Activated CD8-positive, alpha-beta memory T cell treated with anti-CD3 and anti-CD28 coated beads for 36 hours (primary cell): ENCODE data around the gene RBM28. TPM values are rescaled to one million over a fixed set of nuclear protein-coding genes. Genes with fewer than 3 reads are reported as not detected.

Experiments
- CTCF ChIA-PET: fragments of 350-600 bp; sonication (Branson Sonifier 250); formaldehyde crosslinking; loops from one replicate; lab custom pipeline; 2021; ENCODE audit warnings: antibody characterized with exemption; lab: Charles Lee
- POLR2A ChIA-PET: fragments of 350-600 bp; sonication (Branson Sonifier 250); formaldehyde crosslinking; loops from one replicate; lab custom pipeline; 2021; ENCODE audit warnings: antibody characterized with exemption; lab: Charles Lee
- total RNA-seq, 2 experiments: library from RNA; stranded (reverse); gene quantifications; one replicate each; pipeline ENCODE4 v1.2.3, GENCODE V29; 2021

Gene RBM28
- total RNA-seq, result 10 to 100 TPM; 74.3 to 81.2 TPM

GRCh38 chr7:128343554-128344430 lies at the start of gene RBM28:
Gene RBM28, minus strand, starts transcription at chr7:128343908. Its CDS starts 115 bp downstream, at chr7:128343793.
- ChIA-PET POLR2A (interaction anchor here (0.5 to 1.0 kb wide), 4 partner anchors 14 to 50 kb away, joined by 3 read pairs; partner anchors contain the start of gene PRRT4), CTCF (interaction anchor here (1.0 to 8.9 kb wide), 4 partner anchors 38 to 83 kb away, joined by 4 to 114 read pairs (median 4); no protein-coding TSS in a partner anchor)

GRCh38 chr7:128392446-128393327 lies 49.0 kb upstream of the RBM28 start:
- ChIA-PET POLR2A (interaction anchor here (0.6 kb wide), 2 partner anchors 24 to 49 kb away, joined by 3 read pairs; partner anchors contain the start of gene RBM28), CTCF (interaction anchor here (1.0 kb wide), 1 partner anchor 10 kb away, joined by 3 read pairs; no protein-coding TSS in a partner anchor)

- ChIA-PET CTCF (interaction anchor here (1.9 kb wide), 1 partner anchor 44 kb away, joined by 13 read pairs; no protein-coding TSS in a partner anchor), POLR2A (interaction anchor here (0.6 kb wide), 1 partner anchor 23 kb away, joined by 3 read pairs; no protein-coding TSS in a partner anchor)
These were observed 48.1 kb upstream of the RBM28 start for GRCh38 chr7:128391805-128392204.

GRCh38 chr7:128390871-128391565 lies 47.3 kb upstream of the RBM28 start:
- ChIA-PET POLR2A (interaction anchor here (0.7 kb wide), 1 partner anchor 11 kb away, joined by 3 read pairs; no protein-coding TSS in a partner anchor), CTCF (interaction anchor here (0.6 to 1.9 kb wide), 3 partner anchors 41 to 46 kb away, joined by 4 to 13 read pairs (median 4); no protein-coding TSS in a partner anchor)

GRCh38 chr7:128389618-128390329 lies 46.1 kb upstream of the RBM28 start:
- ChIA-PET CTCF (interaction anchor here (1.2 to 5.7 kb wide), 4 partner anchors 9 to 42 kb away, joined by 4 to 114 read pairs (median 12); partner anchors contain the start of gene RBM28), POLR2A (no interaction called here)

- ChIA-PET CTCF (interaction anchor here (1.4 to 5.7 kb wide), 3 partner anchors 9 to 42 kb away, joined by 4 to 114 read pairs (median 20); partner anchors contain the start of gene RBM28), POLR2A (no interaction called here)
These were observed 45.4 kb upstream of the RBM28 start for GRCh38 chr7:128389085-128389617.

- ChIA-PET POLR2A (interaction anchor here (1.1 kb wide), 1 partner anchor 41 kb away, joined by 4 read pairs; no protein-coding TSS in a partner anchor), CTCF (interaction anchor here (0.6 to 5.7 kb wide), 19 partner anchors 9 to 88 kb away, joined by 3 to 114 read pairs (median 4); partner anchors contain the start of genes METTL2B and RBM28)
These were observed 44.4 kb upstream of the RBM28 start for GRCh38 chr7:128388145-128388485.

- ChIA-PET POLR2A (interaction anchor here (1.1 kb wide), 1 partner anchor 40 kb away, joined by 4 read pairs; no protein-coding TSS in a partner anchor), CTCF (interaction anchor here (0.6 to 5.7 kb wide), 22 partner anchors 10 to 89 kb away, joined by 3 to 114 read pairs (median 4); partner anchors contain the start of genes METTL2B and RBM28)
These were observed 43.8 kb upstream of the RBM28 start for GRCh38 chr7:128387216-128388144.

GRCh38 chr7:128385988-128386925 lies 42.5 kb upstream of the RBM28 start:
- ChIA-PET CTCF (interaction anchor here (1.1 to 5.7 kb wide), 6 partner anchors 8 to 47 kb away, joined by 3 to 114 read pairs (median 10); partner anchors contain the start of gene RBM28), POLR2A (no interaction called here)

GRCh38 chr7:128384726-128385125 lies 41.0 kb upstream of the RBM28 start:
- ChIA-PET CTCF (interaction anchor here (5.7 kb wide), 1 partner anchor 37 kb away, joined by 114 read pairs; the partner anchor contains the start of gene RBM28), POLR2A (no interaction called here)

- ChIA-PET POLR2A (no interaction called here), CTCF (interaction anchor here (3.9 to 5.7 kb wide), 2 partner anchors 36 kb away, joined by 21 to 114 read pairs; partner anchors contain the start of gene RBM28)
These were observed 40.1 kb upstream of the RBM28 start for GRCh38 chr7:128383776-128384175.

GRCh38 chr7:128381161-128381821 lies 37.6 kb upstream of the RBM28 start:
- POLR2A ChIA-PET, result no interaction called here
- CTCF ChIA-PET, result interaction anchor here (0.7 to 3.9 kb wide), 7 partner anchors 9 to 47 kb away, joined by 3 to 21 read pairs (median 4); partner anchors contain the start of gene RBM28

GRCh38 chr7:128380483-128381106 lies 36.9 kb upstream of the RBM28 start:
- CTCF ChIA-PET, result interaction anchor here (0.8 to 4.8 kb wide), 7 partner anchors 8 to 47 kb away, joined by 3 to 21 read pairs (median 4); partner anchors contain the start of gene RBM28
- POLR2A ChIA-PET, result interaction anchor here (0.6 kb wide), 1 partner anchor 10 kb away, joined by 3 read pairs; no protein-coding TSS in a partner anchor
